ENCODE results near the gene RPS3. TPM values are rescaled to one million over a fixed set of nuclear protein-coding genes. Genes with fewer than 3 reads are reported as not detected.

Gene RPS3
- total and polyA plus RNA-seq, 2 donors (not counting 3 experiments of a cell fraction or from before 2014, with no cell fraction given): 2,973 to 3,734 TPM

- intact Hi-C loops (cut with micrococcal nuclease) (loop anchor here (1.0 to 5.0 kb wide), 4 partner anchors 39 to 144 kb away; no protein-coding TSS in a partner anchor), dilution Hi-C loops (cut with MboI; ENCODE audit: extremely low pct_ligation_motif_present, low sequenced_read_pairs) (no loop called here)
- Histone ChIP-seq H3K79me2 (ENCODE audit: control insufficient read depth, insufficient read depth, low read length) (no peaks in the 10 kb centered on the region), H3K4me2 (ENCODE audit: insufficient read depth, low read length) (no peak overlapping the region), H3K27me3 (ENCODE audit: control insufficient read depth in 2 of 2, insufficient read depth in 2 of 2, low read length in 2 of 2) (no peaks in the 10 kb centered on the region), H4K20me1 (replicated peaks; ENCODE audit: control insufficient read depth, extremely low read depth, insufficient read depth, low read length) (no peaks in the 10 kb centered on the region), H3K27ac (ENCODE audit: insufficient read depth, low read depth, low read length) (no peak overlapping the region), H3K4me3 (replicated peaks in 1 of 3; ENCODE audit: insufficient read depth in 1 of 3, low read depth in 1 of 3, low read length in 3 of 3) (no peak overlapping the region), H3K9me1 (replicated peaks; ENCODE audit: control insufficient read depth, extremely low read depth, insufficient read depth, low read length) (no peaks in the 10 kb centered on the region), H3K9ac (replicated peaks; ENCODE audit: extremely low read depth, insufficient read depth, low read length) (no peak overlapping the region), H3K36me3 (ENCODE audit: control insufficient read depth in 2 of 2, extremely low read depth in 1 of 2, insufficient read depth in 2 of 2, low read length in 2 of 2) (no peaks in the 10 kb centered on the region), H2AFZ (ENCODE audit: low read depth, low read length) (no peak overlapping the region), H3K9me3 (replicated peaks; ENCODE audit: control insufficient read depth, insufficient read depth, low read length) (no peaks in the 10 kb centered on the region), H3K4me1 (ENCODE audit: control insufficient read depth, extremely low read depth, insufficient read depth, low read length) (peaks cover 17% of the 10 kb centered on the region)
- ChIA-PET POLR2A (no interaction called here), CTCF (interaction anchor here (0.8 to 10.6 kb wide), 27 partner anchors 11 to 415 kb away, joined by 3 to 166 read pairs (median 5); partner anchors contain the start of gene RPS3)
- no peak for DNase-seq (ENCODE audit: low read depth, low spot score)
- peak; percentile 79 for FAIRE-seq
- no peak for TF ChIP-seq POLR2AphosphoS5 (IDR thresholded peaks at IDR 0.05; ENCODE audit: insufficient read depth, low read depth, low read length)
- TF ChIP-seq GATA2 (IDR thresholded peaks at IDR 0.05; ENCODE audit: insufficient read depth, insufficient read length, low read depth, low read length): no peak
- no peak for TF ChIP-seq CTCF (IDR thresholded peaks at IDR 0.05; ENCODE audit: extremely low read depth in 1 of 2, insufficient read depth in 1 of 2, low read depth in 1 of 2, low read length in 2 of 2)
- TF ChIP-seq MAX (IDR thresholded peaks at IDR 0.05; ENCODE audit: insufficient read depth, insufficient read length): no peak
- TF ChIP-seq POLR2A (IDR thresholded peaks at IDR 0.05; ENCODE audit: low read depth, low read length): no peak
- no TSS peak for BruUV-seq (replicated peaks)
These were observed 11.5 kb upstream of the RPS3 start for GRCh38 chr11:75387736-75388294.

All from endothelial cell of umbilical vein (primary cell).